HEK293 (cell line): Measurements from ENCODE around the gene VSTM2L.
A peak's percentile ranks its signal among the peaks of the same experiment; 100 is the strongest.

Source experiments
- CTCF ChIP-seq: fragments of 450-650 bp; formaldehyde crosslinking; IDR thresholded peaks from 2 replicates; pipeline ENCODE4 v1.5.1; 2016; ENCODE audit warnings: missing biosample characterization, missing genetic modification characterization
- HIC1 ChIP-seq: fragments of 450-650 bp; formaldehyde crosslinking; IDR thresholded peaks from 2 replicates; pipeline ENCODE4 v1.5.1; 2016; ENCODE audit warnings: missing biosample characterization, missing genetic modification characterization
- HOXD13 ChIP-seq: sonication (generic); formaldehyde crosslinking; IDR thresholded peaks from 2 replicates; pipeline ENCODE4 v1.8.0; 2022; ENCODE audit warnings: missing genetic modification reagents, borderline replicate concordance
- INSM2 ChIP-seq: fragments of 450-650 bp; formaldehyde crosslinking; IDR thresholded peaks from 2 replicates; pipeline ENCODE4 v1.5.1; 2016; ENCODE audit warnings: missing biosample characterization, missing genetic modification characterization
- PBX3 ChIP-seq: sonication (generic); formaldehyde crosslinking; IDR thresholded peaks from 2 replicates; pipeline ENCODE4 v1.8.1; 2022; ENCODE audit warnings: mild to moderate bottlenecking, moderate library complexity, missing genetic modification reagents
- WT1 ChIP-seq: fragments of 450-650 bp; formaldehyde crosslinking; IDR thresholded peaks from 2 replicates; pipeline ENCODE4 v1.5.1; 2016; ENCODE audit warnings: missing biosample characterization, missing genetic modification characterization
- ZBTB26 ChIP-seq: fragments of 450-650 bp; formaldehyde crosslinking; optimal IDR thresholded peaks from 2 replicates; pipeline ENCODE3; 2016; ENCODE audit warnings: missing biosample characterization, mild to moderate bottlenecking, missing genetic modification characterization
- ZBTB48 ChIP-seq: fragments of 450-650 bp; formaldehyde crosslinking; IDR thresholded peaks from 2 replicates; pipeline ENCODE4 v1.5.1; 2016; ENCODE audit warnings: missing biosample characterization, missing genetic modification characterization
- ZBTB6 ChIP-seq: fragments of 450-650 bp; formaldehyde crosslinking; IDR thresholded peaks from 2 replicates; pipeline ENCODE4 v1.5.1; 2017; ENCODE audit warnings: missing biosample characterization, missing genetic modification characterization
- ZEB2 ChIP-seq: fragments of 450-650 bp; formaldehyde crosslinking; IDR thresholded peaks from 2 replicates; pipeline ENCODE4 v1.5.1; 2016; ENCODE audit warnings: missing biosample characterization, missing genetic modification characterization
- ZFP41 ChIP-seq: fragments of 450-650 bp; formaldehyde crosslinking; IDR thresholded peaks from 2 replicates; pipeline ENCODE4 v1.5.1; 2016; ENCODE audit warnings: missing biosample characterization, missing genetic modification characterization, borderline replicate concordance
- ZNF157 ChIP-seq: fragments of 450-650 bp; formaldehyde crosslinking; IDR thresholded peaks from 2 replicates; pipeline ENCODE4 v1.5.1; 2016; ENCODE audit warnings: missing biosample characterization, missing genetic modification characterization
- ZNF19 ChIP-seq: fragments of 450-650 bp; formaldehyde crosslinking; IDR thresholded peaks from 2 replicates; pipeline ENCODE4; 2016; ENCODE audit warnings: missing biosample characterization, missing genetic modification characterization, low read depth
- ZNF2 ChIP-seq: fragments of 450-650 bp; formaldehyde crosslinking; IDR thresholded peaks from 2 replicates; pipeline ENCODE4 v1.5.1; 2016; ENCODE audit warnings: missing biosample characterization, missing genetic modification characterization
- ZNF23 ChIP-seq: fragments of 450-650 bp; formaldehyde crosslinking; IDR thresholded peaks from 2 replicates; pipeline ENCODE4 v1.5.1; 2016; ENCODE audit warnings: missing biosample characterization, missing genetic modification characterization, borderline replicate concordance
- ZNF280D ChIP-seq: fragments of 450-650 bp; formaldehyde crosslinking; IDR thresholded peaks from 2 replicates; pipeline ENCODE4 v1.5.1; 2016; ENCODE audit warnings: missing biosample characterization, missing genetic modification characterization
- ZNF398 ChIP-seq: fragments of 450-650 bp; formaldehyde crosslinking; IDR thresholded peaks from 2 replicates; pipeline ENCODE4 v1.5.1; 2017; ENCODE audit warnings: missing biosample characterization, missing genetic modification characterization
- ZNF433 ChIP-seq: fragments of 450-650 bp; formaldehyde crosslinking; IDR thresholded peaks from 2 replicates; pipeline ENCODE4 v1.5.1; 2016; ENCODE audit warnings: missing biosample characterization, missing genetic modification characterization, low read depth
- ZNF510 ChIP-seq: fragments of 450-650 bp; formaldehyde crosslinking; IDR thresholded peaks from 2 replicates; pipeline ENCODE4 v1.5.1; 2018; ENCODE audit warnings: mild to moderate bottlenecking, missing genetic modification characterization, missing biosample characterization; ENCODE audit not compliant: insufficient replicate concordance
- ZNF792 ChIP-seq: fragments of 450-650 bp; formaldehyde crosslinking; IDR thresholded peaks from 2 replicates; pipeline ENCODE4 v1.5.1; 2016; ENCODE audit warnings: missing biosample characterization, missing genetic modification characterization
- ZSCAN30 ChIP-seq: fragments of 450-650 bp; IDR thresholded peaks from 2 replicates; pipeline ENCODE4 v1.5.1; 2018; ENCODE audit warnings: missing biosample characterization, mild to moderate bottlenecking, missing genetic modification characterization, moderate library complexity
- ZSCAN4 ChIP-seq: fragments of 450-650 bp; formaldehyde crosslinking; IDR thresholded peaks from 2 replicates; pipeline ENCODE4 v1.5.1; 2017; ENCODE audit warnings: missing biosample characterization, missing genetic modification characterization

VSTM2L gene

GRCh38 chr20:37901654-37902503, 1.0 kb upstream of the VSTM2L start (continued):
- peak; percentile 87 for TF ChIP-seq ZSCAN4 (tag by site-specific recombination)
- no peak for TF ChIP-seq PBX3 (CRISPR knock-in tag)
- TF ChIP-seq ZSCAN30: peak; percentile 93
- no peak for TF ChIP-seq ZNF792 (tag by site-specific recombination)
- no peak for TF ChIP-seq ZNF157 (tag by site-specific recombination)
- TF ChIP-seq INSM2: no peak
- peak; percentile 73 for TF ChIP-seq CTCF (tag by site-specific recombination)
- peak; percentile 32; the same call in 1 of the 2 replicates for TF ChIP-seq ZNF2 (tag by site-specific recombination)
- TF ChIP-seq HOXD13: no peak
- no peak for TF ChIP-seq ZNF280D (tag by site-specific recombination)
- no peak for TF ChIP-seq ZFP41 (tag by site-specific recombination)
- peak; percentile 43 for TF ChIP-seq ZBTB26 (tag by site-specific recombination)
- peak; percentile 64 for TF ChIP-seq ZNF398
- TF ChIP-seq ZNF19 (tag by site-specific recombination): no peak
- TF ChIP-seq WT1 (tag by site-specific recombination): no peak
- no peak for TF ChIP-seq ZBTB48 (tag by site-specific recombination)
- 0 out of 2 replicates have a peak, but pooled peaks have one; percentile 19 for TF ChIP-seq HIC1 (tag by site-specific recombination)
- TF ChIP-seq ZNF510: no peak
- no peak for TF ChIP-seq ZEB2 (tag by site-specific recombination)
- no peak for TF ChIP-seq ZNF433 (tag by site-specific recombination)
- TF ChIP-seq ZNF23 (tag by site-specific recombination): no peak
- no peak for TF ChIP-seq ZBTB6 (tag by site-specific recombination)
